ENCODE results near the gene RBM33. TPM values are rescaled to one million over a fixed set of nuclear protein-coding genes. Genes with fewer than 3 reads are reported as not detected.

The RBM33 gene, protein sequence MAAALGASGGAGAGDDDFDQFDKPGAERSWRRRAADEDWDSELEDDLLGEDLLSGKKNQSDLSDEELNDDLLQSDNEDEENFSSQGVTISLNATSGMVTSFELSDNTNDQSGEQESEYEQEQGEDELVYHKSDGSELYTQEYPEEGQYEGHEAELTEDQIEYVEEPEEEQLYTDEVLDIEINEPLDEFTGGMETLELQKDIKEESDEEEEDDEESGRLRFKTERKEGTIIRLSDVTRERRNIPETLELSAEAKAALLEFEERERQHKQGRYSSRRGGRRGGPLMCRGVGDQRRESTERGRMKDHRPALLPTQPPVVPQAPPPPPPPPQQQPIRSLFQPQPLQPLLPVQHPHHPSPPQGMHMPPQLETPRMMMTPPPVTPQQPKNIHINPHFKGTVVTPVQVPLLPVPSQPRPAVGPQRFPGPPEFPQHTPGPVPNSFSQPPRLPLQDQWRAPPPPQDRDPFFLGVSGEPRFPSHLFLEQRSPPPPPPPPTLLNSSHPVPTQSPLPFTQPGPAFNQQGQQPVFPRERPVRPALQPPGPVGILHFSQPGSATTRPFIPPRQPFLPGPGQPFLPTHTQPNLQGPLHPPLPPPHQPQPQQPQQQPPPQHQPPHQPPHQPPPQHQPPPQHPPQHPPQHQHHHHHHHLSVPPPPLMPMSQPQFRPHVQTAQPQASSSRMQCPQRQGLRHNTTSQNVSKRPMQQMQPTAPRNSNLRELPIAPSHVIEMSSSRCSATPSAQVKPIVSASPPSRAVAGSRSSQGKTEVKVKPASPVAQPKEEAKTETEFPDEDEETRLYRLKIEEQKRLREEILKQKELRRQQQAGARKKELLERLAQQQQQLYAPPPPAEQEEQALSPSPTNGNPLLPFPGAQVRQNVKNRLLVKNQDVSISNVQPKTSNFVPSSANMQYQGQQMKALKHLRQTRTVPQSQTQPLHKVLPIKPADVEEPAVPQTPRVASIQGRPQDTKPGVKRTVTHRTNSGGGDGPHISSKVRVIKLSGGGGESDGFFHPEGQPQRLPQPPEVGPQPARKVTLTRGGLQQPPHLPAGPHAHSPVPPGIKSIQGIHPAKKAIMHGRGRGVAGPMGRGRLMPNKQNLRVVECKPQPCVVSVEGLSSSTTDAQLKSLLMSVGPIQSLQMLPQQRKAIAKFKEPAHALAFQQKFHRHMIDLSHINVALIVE
- total RNA-seq (2014; rRNA removed; shearing (Covaris generic)): 9.5 and 10.5 TPM in 2 replicates
- polyA plus RNA-seq (2016; fragmentation: Nextera tagmentation; extraction: Ambion mirVana): 33.2 and 36.0 TPM in 2 replicates

DNA sequence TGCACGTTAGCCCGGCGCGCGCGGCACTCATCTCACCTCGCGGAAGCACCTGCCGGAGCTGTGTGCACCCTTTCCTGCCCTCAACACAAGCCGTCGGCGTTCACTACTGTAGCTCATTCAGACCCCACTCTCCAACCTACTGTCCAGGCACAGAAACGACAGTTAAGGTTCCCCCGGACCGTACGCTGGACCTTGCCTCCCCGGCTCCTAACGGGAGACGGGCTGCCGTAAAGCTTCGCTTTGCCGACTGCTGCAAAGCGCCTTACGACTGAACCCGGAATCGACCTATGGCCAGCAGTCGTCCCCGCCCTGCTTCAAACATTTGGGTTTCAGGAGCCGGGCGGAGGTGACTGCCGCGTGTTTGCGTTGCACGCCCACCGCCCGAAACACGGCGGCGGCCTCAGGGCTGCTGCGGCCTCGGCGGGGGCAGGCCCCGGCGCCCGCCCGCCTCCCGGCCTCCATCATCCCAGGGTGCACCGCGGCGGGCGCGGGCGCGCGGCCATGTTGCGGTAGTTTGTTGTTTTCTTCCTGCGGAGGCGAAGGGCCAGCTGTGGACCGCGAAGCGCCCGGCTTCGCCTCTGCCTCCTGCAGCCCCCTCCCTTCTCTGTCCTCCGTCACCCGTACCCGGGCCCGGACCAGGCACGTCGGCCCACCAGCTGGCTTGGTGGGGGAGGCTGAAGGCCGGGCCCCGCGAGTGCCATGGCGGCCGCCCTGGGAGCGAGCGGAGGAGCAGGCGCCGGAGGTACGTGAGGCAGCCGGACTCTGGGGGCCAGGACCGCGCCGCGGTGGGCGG lies at the start of gene RBM33:
Gene RBM33 (plus strand): TSS at position 484 of the 793 bp plus-strand sequence. CDS start 216 bp downstream, at position 700.
- peak within 1 kb of the TSS; percentile 92 for H3K4me3 ChIP-seq
- H4K20me1 ChIP-seq (ENCODE audit: insufficient read depth): peaks cover 9% of the 10 kb centered on the region; the same call in 1 of the 2 replicates
- peak; percentile 93 for DNase-seq
- H3K27ac ChIP-seq: peak within 1 kb of the TSS; percentile 83
- no peaks in the 10 kb centered on the region for H3K27me3 ChIP-seq (replicated peaks; ENCODE audit: insufficient read depth)
- no peaks in the 10 kb centered on the region for H3F3A ChIP-seq (ENCODE audit: insufficient read depth)
- H3K36me3 ChIP-seq (ENCODE audit: low read depth): peaks cover 17% of the 10 kb centered on the region; the same call in 1 of the 2 replicates
- H3K9me3 ChIP-seq (ENCODE audit: low read depth): no peaks in the 10 kb centered on the region
- in situ Hi-C loops (cut with MboI): no loop called here
- 0 to 1% methylated on average over 67 to 79 of the region's 85 CpGs for WGBS, 2 experiments (ENCODE audit: low coverage in 1 of 2, low lambda C conversion rate in 2 of 2, missing lambda C conversion rate in 2 of 2)
- no peaks in the 10 kb centered on the region for H3K9me2 ChIP-seq (ENCODE audit: insufficient read depth)
- H2AFZ ChIP-seq: peak within 1 kb of the TSS; percentile 96
- peak within 1 kb of the TSS; percentile 85 for H3K4me2 ChIP-seq (ENCODE audit: unreplicated experiment)
- peaks cover 64% of the 10 kb centered on the region for H3K79me2 ChIP-seq (ENCODE audit: insufficient read depth)
- peak within 1 kb of the TSS; percentile 98 for H3K9ac ChIP-seq
- TF ChIP-seq EZH2phosphoT487 (IDR thresholded peaks at IDR 0.05; ENCODE audit: insufficient read depth, low read depth): no peak
- TF ChIP-seq EZH2 (IDR thresholded peaks at IDR 0.05; ENCODE audit: insufficient read depth, poor library complexity, severe bottlenecking): no peak
- peaks cover 15% of the 10 kb centered on the region for H3K4me1 ChIP-seq (ENCODE audit: insufficient read depth)

DNA sequence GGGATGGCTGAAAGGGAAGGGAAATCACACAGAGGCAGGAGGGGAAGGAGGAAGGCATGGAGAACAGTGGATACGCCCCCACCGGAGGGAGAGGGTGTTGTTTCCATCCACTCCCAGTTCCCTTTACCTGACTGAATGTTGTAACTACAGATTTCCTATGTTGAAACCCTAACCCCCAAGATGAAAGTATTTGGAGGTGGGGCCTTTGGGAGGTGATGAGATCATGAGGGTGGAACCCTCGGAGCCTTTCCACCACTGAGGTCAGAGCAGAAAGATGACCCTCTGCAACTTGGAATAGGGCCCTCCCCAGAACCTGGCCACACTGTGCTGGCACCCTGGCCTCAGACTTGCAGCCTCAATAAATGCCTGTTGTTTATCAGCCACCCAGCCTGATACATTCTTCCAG lies 49.5 kb upstream of the RBM33 start:
- Histone ChIP-seq H3K4me3 (no peak overlapping the region), H3K36me3 (ENCODE audit: low read depth) (no peaks in the 10 kb centered on the region), H3F3A (ENCODE audit: insufficient read depth) (0 out of 2 replicates have a peak, but pooled peaks cover 3% of the 10 kb centered on the region), H3K4me1 (ENCODE audit: insufficient read depth) (no peaks in the 10 kb centered on the region), H3K9me2 (ENCODE audit: insufficient read depth) (no peaks in the 10 kb centered on the region), H2AFZ (no peak overlapping the region), H3K4me2 (ENCODE audit: unreplicated experiment) (no peak overlapping the region), H3K79me2 (ENCODE audit: insufficient read depth) (no peaks in the 10 kb centered on the region), H3K27ac (no peak overlapping the region), H3K27me3 (replicated peaks; ENCODE audit: insufficient read depth) (peaks cover 7% of the 10 kb centered on the region; the same call in 1 of the 2 replicates), H4K20me1 (ENCODE audit: insufficient read depth) (no peaks in the 10 kb centered on the region), H3K9me3 (ENCODE audit: low read depth) (no peaks in the 10 kb centered on the region), H3K9ac (no peak overlapping the region)
- in situ Hi-C loops (cut with MboI): no loop called here
- TF ChIP-seq EZH2phosphoT487 (IDR thresholded peaks at IDR 0.05; ENCODE audit: insufficient read depth, low read depth): no peak
- no peak for TF ChIP-seq EZH2 (IDR thresholded peaks at IDR 0.05; ENCODE audit: insufficient read depth, poor library complexity, severe bottlenecking)
- DNase-seq: no peak
- WGBS, 2 experiments (ENCODE audit: low coverage in 1 of 2, low lambda C conversion rate in 2 of 2, missing lambda C conversion rate in 2 of 2): 0 to 4% methylated on average over 3 of the region's 3 CpGs

DNA sequence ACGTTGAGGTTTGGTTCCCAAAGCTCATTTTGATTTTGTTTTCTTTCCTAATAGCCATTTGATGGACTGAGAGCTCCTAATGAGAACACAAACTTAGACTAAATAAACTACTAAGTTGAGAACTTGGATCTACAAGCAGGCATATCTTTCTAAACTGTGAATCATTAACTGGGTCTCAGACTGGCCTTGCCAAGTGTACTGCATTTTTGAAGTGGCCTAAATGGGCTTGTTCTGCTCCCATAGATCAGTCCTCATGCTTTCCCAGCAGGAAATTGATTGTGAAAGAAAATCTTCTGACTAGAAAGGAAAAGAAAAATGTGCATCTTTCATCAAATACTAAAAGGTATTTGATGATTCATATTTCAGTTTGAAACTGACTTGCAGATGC lies 46.7 kb upstream of the RBM33 start:
- H3K4me2 ChIP-seq (ENCODE audit: unreplicated experiment): no peak overlapping the region
- DNase-seq: no peak
- H2AFZ ChIP-seq: no peak overlapping the region
- H3K27me3 ChIP-seq (replicated peaks; ENCODE audit: insufficient read depth): peaks cover 26% of the 10 kb centered on the region
- no peak overlapping the region for H3K27ac ChIP-seq
- in situ Hi-C loops (cut with MboI): no loop called here
- H3K9me3 ChIP-seq (ENCODE audit: low read depth): no peaks in the 10 kb centered on the region
- no peak overlapping the region for H3K4me3 ChIP-seq
- 93 to 95% methylated on average over 1 of the region's 1 CpG for WGBS, 2 experiments (ENCODE audit: low coverage in 1 of 2, low lambda C conversion rate in 2 of 2, missing lambda C conversion rate in 2 of 2)
- H3K79me2 ChIP-seq (ENCODE audit: insufficient read depth): no peaks in the 10 kb centered on the region
- no peaks in the 10 kb centered on the region for H3K36me3 ChIP-seq (ENCODE audit: low read depth)
- H3F3A ChIP-seq (ENCODE audit: insufficient read depth): 0 out of 2 replicates have a peak, but pooled peaks cover 3% of the 10 kb centered on the region
- TF ChIP-seq EZH2phosphoT487 (IDR thresholded peaks at IDR 0.05; ENCODE audit: insufficient read depth, low read depth) (no peak), EZH2 (IDR thresholded peaks at IDR 0.05; ENCODE audit: insufficient read depth, poor library complexity, severe bottlenecking) (no peak)
- H4K20me1 ChIP-seq (ENCODE audit: insufficient read depth): no peaks in the 10 kb centered on the region
- H3K9me2 ChIP-seq (ENCODE audit: insufficient read depth): no peaks in the 10 kb centered on the region
- H3K9ac ChIP-seq: no peak overlapping the region
- no peaks in the 10 kb centered on the region for H3K4me1 ChIP-seq (ENCODE audit: insufficient read depth)
